ENCODE results near the gene MMP25.
"Not testable (repeated sequence)": the region's sequence is repeated elsewhere in the genome, so short reads cannot be mapped to it uniquely, and the experiment has no call there.

MMP25 gene

DNA sequence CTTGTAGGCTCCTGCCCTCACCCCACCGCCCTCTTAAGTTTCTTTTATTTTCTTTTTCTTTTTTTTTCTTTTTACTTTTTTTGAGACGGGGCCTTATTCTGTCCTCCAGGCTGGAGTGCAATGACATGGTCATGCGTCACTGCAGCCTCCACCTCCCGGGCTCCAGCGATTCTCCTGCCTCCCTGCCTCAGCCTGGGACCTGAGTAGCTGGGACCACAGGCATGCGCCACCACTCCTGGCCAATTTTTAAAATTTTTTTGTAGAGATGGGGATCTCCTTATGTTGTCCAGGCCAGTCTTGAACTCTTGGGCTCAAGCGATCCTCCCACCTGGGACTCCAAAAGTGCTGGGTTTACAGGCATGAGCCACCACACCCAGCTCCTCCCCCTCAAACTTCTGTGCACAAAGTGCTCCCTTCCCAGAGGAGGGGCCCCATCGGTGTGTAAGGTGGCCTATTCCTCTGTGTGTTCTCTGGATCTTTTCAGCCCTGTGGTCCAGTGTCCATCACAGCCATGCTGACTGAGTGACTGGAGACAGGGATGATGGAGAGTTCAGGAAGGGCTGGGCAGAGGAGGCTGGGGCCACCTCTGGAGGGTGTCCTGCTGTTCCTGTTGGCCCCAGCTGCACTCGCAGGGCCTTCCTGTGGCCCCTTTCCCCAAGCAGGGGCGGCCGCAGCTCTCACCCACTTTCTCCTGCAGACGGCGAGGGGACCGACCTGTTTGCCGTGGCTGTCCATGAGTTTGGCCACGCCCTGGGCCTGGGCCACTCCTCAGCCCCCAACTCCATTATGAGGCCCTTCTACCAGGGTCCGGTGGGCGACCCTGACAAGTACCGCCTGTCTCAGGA, 10.2 kb downstream of the MMP25 start:
- no peak for DNase-seq

GRCh38 chr16:3057181-3058138, 11.1 kb downstream of the MMP25 start:
- DNase-seq = no peak

DNA sequence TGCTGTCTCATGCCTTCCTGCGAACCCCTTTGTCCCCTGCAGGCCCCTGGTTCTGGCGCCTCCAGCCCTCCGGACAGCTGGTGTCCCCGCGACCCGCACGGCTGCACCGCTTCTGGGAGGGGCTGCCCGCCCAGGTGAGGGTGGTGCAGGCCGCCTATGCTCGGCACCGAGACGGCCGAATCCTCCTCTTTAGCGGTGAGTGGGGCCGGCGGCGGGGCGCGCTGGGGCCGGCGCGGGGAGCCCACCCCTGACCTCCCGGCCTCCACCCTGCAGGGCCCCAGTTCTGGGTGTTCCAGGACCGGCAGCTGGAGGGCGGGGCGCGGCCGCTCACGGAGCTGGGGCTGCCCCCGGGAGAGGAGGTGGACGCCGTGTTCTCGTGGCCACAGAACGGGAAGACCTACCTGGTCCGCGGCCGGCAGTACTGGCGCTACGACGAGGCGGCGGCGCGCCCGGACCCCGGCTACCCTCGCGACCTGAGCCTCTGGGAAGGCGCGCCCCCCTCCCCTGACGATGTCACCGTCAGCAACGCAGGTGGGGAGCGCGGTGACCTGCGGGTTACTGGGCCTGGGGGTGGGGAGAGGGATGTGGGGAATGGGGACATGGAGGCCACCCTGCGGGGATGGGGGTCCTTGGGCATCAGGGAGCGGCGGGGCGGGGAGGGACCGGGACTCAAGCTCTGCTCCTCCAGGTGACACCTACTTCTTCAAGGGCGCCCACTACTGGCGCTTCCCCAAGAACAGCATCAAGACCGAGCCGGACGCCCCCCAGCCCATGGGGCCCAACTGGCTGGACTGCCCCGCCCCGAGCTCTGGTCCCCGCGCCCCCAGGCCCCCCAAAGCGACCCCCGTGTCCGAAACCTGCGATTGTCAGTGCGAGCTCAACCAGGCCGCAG, 12.0 kb downstream of the MMP25 start:
- peak; percentile 44 for DNase-seq

DNA sequence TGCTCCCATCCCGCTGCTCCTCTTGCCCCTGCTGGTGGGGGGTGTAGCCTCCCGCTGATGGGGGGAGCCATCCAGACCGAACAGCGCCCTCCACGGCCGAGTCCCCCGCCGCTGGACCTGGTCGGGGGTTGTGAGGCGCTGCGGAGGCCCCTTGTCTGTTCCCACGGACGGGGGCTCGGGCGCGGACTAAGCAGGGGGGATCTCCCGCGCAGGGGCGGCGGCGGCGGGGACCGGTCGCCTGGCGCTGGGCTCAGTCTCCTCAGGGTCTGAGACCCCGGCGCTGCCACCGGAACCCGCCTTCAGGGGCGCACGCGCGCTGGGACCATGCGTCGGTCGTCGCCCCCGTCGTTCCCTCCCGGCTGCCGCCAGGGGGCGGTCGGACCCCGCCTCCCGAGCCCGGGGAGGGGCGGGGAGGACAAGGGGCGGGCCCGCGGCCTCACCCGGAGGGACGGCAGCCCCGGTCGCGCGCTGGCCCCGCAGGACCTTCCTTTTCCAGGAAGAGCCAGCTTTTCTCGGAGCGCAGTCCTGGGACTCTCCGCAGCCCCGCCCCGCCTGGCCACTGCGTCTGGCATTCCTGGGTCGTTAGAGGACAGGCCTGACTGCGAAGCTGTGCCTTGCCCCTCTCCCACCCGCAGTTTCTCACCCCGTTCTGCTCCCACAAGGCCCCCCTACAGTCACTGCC, 12.8 kb downstream of the MMP25 start:
- peak; percentile 82 for DNase-seq

DNA sequence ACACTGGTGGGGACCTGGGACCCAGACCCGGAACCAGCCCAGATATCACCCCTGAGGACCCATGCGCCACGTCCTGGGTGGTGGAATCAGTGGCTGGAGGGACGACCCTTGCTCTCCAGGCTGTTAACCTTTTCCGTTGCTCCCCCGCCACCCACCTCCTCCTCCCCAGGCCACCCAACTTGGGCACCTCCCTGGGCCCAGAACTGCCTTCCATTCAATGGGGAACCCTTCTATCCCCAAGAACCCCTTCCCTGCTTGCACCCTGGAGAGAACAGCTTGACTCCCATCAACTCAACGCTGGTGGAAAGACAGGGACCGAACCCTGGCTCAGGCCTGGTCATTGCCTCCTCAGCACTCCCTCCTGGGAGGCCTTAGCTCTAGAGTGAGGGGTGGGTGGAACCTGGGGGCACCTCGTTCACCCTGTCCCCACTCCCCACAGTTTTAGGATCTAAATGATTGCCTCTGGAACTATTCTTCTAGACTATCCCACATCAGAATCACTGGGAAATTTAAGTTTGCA, 13.4 kb downstream of the MMP25 start:
- no peak for DNase-seq

- no peak for DNase-seq
Measured at GRCh38 chr16:3060339-3061127, 14.2 kb downstream of the MMP25 start.

GRCh38 chr16:3062553-3062952, 16.2 kb downstream of the MMP25 start:
- no peak for DNase-seq

DNA sequence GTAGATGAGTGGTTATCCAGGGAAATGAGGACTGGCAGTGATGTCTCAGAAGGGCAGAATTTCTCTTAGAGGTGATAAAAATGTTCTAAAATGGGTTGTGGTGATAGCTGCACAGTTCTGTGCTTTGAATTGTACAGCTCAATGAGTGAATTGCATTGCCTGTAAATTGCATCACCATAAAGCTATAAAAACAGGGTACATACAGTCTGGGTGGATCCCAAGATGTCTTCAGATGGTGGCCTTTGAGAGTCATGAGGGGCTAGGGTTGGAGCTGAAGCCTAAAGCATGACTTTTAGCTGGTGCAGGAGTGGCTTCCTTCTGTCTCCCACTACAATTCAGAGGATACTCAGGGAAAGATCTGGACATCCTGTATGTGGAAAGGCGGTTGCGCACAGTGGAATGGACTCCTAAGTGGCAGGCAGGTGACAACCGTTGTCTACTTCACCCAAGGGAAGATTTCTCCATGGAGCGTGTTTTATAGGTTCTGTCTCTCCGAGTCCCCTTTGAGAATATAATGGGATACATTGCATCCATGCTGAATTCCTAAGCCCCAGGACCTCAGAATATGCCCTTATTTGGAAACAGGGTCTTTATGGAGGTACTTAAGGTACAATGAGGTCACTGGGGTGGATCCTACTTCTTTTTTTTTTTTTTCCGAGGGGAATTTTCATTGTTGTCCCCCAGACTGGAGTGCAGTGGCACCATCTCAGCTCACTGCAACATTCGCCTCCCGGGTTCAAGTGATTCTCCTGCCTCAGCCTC, 17.4 kb downstream of the MMP25 start:
- no peak for DNase-seq

GRCh38 chr16:3065069-3065741, 18.8 kb downstream of the MMP25 start, which contains the start of gene IL32:
Gene IL32 (plus strand): TSS chr16:3065640. CDS start chr16:3065812, 172 bp downstream.
- DNase-seq = peak; percentile 58

- no peak for DNase-seq
Measured at GRCh38 chr16:3065742-3066439, 19.5 kb downstream of the MMP25 start.

DNA sequence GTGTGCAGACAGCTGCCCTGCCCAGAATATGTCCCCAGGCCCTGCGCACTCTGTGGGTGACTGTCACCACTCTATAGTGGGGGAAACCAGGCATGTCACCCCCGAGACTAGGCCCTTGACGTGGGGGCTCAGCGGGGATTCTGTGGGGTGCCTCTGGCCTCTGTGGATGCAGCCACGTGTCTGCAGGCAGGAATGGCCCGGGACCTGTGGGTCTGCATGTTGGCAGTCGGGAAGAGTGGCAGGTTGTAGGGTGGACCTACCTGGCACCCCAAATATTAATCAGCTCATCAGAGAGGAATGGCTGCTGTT, 20.0 kb downstream of the MMP25 start:
- DNase-seq = no peak

DNA sequence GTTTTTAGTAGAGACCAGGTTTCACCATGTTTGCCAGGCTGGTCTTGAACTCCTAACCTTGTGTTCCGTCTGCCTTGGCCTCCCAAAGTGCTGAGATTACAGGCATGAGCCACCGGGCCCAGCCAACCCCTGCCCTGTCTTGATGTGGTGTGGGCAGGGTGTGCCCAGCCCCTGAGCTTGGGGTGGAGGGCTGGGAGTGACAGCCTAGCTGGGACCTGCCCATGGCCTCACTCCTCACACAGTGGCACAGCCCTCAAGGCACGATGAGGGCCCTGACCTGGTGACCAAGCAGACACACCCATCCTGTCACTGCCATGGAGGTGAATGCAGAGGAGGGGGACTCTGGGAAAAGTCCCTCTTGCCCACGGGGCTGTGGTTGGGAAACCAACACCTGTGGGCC, 22.1 kb downstream of the MMP25 start:
- DNase-seq = no peak

- not testable (repeated sequence) for DNase-seq
Measured at GRCh38 chr16:3069146-3069545, 22.8 kb downstream of the MMP25 start.

- DNase-seq = no peak
Measured at GRCh38 chr16:3070608-3071111, 24.3 kb downstream of the MMP25 start.

DNA sequence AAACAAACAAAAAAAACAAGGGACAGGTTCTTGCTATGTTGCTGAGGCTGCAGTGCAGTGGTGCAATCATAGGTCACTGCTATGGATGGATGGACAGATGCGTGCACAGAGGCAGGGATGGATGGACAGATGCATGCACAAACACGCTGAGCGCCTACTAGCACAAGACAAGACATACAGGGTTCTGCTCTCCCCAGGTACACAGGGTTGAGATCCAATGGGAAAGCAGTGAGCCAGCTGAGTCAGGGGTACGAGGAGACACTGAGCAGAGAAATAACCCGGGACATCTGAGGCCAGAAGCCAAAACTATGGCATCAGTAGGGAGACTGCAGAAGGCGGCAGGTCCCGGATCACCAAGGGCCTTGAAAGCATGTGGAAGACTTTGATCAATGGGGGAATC, 25.3 kb downstream of the MMP25 start:
- no peak for DNase-seq

- not testable (repeated sequence) for DNase-seq
Measured at GRCh38 chr16:3072148-3072547, 25.8 kb downstream of the MMP25 start.

GRCh38 chr16:3072576-3073263, 26.4 kb downstream of the MMP25 start:
- DNase-seq = not testable (repeated sequence)

- no peak for DNase-seq
Measured at GRCh38 chr16:3073448-3073847, 27.1 kb downstream of the MMP25 start.

All from T-helper 9 cell (primary cell).